GM04504 (cell line): ENCODE results near the gene STAT1.
"Not testable (repeated sequence)": the region's sequence is repeated elsewhere in the genome, so short reads cannot be mapped to it uniquely, and the experiment has no call there.

ENCODE experiments used
- DNase-seq: peaks from one replicate; pipeline ENCODE4 v3.0.0-alpha.2; 2012; ENCODE audit warnings: low read depth

STAT1 gene

GRCh38 chr2:190981733-190982132, 32.2 kb downstream of the STAT1 start:
- no peak for DNase-seq

- no peak for DNase-seq
These were observed 32.6 kb downstream of the STAT1 start for GRCh38 chr2:190981333-190981732.

- no peak for DNase-seq
These were observed 33.3 kb downstream of the STAT1 start for GRCh38 chr2:190980630-190981209.

- no peak for DNase-seq
These were observed 33.9 kb downstream of the STAT1 start for GRCh38 chr2:190979906-190980629.

- DNase-seq, result peak; percentile 35
These were observed 35.5 kb downstream of the STAT1 start for GRCh38 chr2:190978389-190979053.

GRCh38 chr2:190977505-190977904, 36.5 kb downstream of the STAT1 start:
- no peak for DNase-seq

- DNase-seq, result no peak
These were observed 37.5 kb downstream of the STAT1 start for GRCh38 chr2:190976521-190976920.

- DNase-seq, result no peak
These were observed 39.2 kb downstream of the STAT1 start for GRCh38 chr2:190974629-190975361.

GRCh38 chr2:190973726-190974628, 40.0 kb downstream of the STAT1 start:
- no peak for DNase-seq

- DNase-seq, result no peak
These were observed 40.7 kb downstream of the STAT1 start for GRCh38 chr2:190973262-190973661.

- DNase-seq, result peak; percentile 52
These were observed 41.1 kb downstream of the STAT1 start for GRCh38 chr2:190972846-190973245.

GRCh38 chr2:190972213-190972612, 41.8 kb downstream of the STAT1 start:
- no peak for DNase-seq

- DNase-seq, result no peak
These were observed 43.0 kb downstream of the STAT1 start for GRCh38 chr2:190970873-190971506.

- DNase-seq, result no peak
These were observed 43.8 kb downstream of the STAT1 start for GRCh38 chr2:190970160-190970559.

- no peak for DNase-seq
These were observed 45.4 kb downstream of the STAT1 start for GRCh38 chr2:190968522-190968921.

GRCh38 chr2:190965580-190966222, 48.3 kb downstream of the STAT1 start:
- DNase-seq, result no peak

- no peak for DNase-seq
These were observed 49.7 kb downstream of the STAT1 start for GRCh38 chr2:190964170-190964795.

GRCh38 chr2:190963088-190963487, 50.9 kb downstream of the STAT1 start:
- DNase-seq, result no peak

GRCh38 chr2:190961918-190962487, 52.0 kb downstream of the STAT1 start:
- DNase-seq, result no peak

- DNase-seq, result not testable (repeated sequence)
These were observed 52.9 kb downstream of the STAT1 start for GRCh38 chr2:190961117-190961516.
